ENCODE data around the gene LLPH.

Gene LLPH

GRCh38 chr12:66082744-66083143 is 47.8 kb downstream of the LLPH start:
- Histone ChIP-seq H3K4me1 (ENCODE audit: insufficient read depth, poor library complexity, severe bottlenecking) (no peaks in the 10 kb centered on the region), H3K27ac (ENCODE audit: poor library complexity, severe bottlenecking) (no peak overlapping the region), H3K9me3 (ENCODE audit: severe bottlenecking) (no peaks in the 10 kb centered on the region), H3K36me3 (ENCODE audit: low read depth) (no peaks in the 10 kb centered on the region), H3K4me3 (ENCODE audit: severe bottlenecking) (no peak overlapping the region), H3K27me3 (ENCODE audit: insufficient read depth, poor library complexity, severe bottlenecking) (no peaks in the 10 kb centered on the region)
- ATAC-seq (ENCODE audit: low read depth) (no peak), DNase-seq (ENCODE audit: low spot score) (no peak)
- TF ChIP-seq CTCF (IDR thresholded peaks at IDR 0.05; ENCODE audit: poor library complexity, severe bottlenecking) = no peak

- no peaks in the 10 kb centered on the region for H3K9me3 ChIP-seq (ENCODE audit: severe bottlenecking)
- ATAC-seq (ENCODE audit: low read depth) (no peak), DNase-seq (ENCODE audit: low spot score) (no peak)
- no peaks in the 10 kb centered on the region for H3K36me3 ChIP-seq (ENCODE audit: low read depth)
- no peaks in the 10 kb centered on the region for H3K4me1 ChIP-seq (ENCODE audit: insufficient read depth, poor library complexity, severe bottlenecking)
- no peak overlapping the region for H3K27ac ChIP-seq (ENCODE audit: poor library complexity, severe bottlenecking)
- no peaks in the 10 kb centered on the region for H3K27me3 ChIP-seq (ENCODE audit: insufficient read depth, poor library complexity, severe bottlenecking)
- H3K4me3 ChIP-seq (ENCODE audit: severe bottlenecking) = no peak overlapping the region
- no peak for TF ChIP-seq CTCF (IDR thresholded peaks at IDR 0.05; ENCODE audit: poor library complexity, severe bottlenecking)
Observed at GRCh38 chr12:66080791-66081190, 49.8 kb downstream of the LLPH start.

GRCh38 chr12:66077542-66077941 is 53.0 kb downstream of the LLPH start:
- no peak for TF ChIP-seq CTCF (IDR thresholded peaks at IDR 0.05; ENCODE audit: poor library complexity, severe bottlenecking)
- Histone ChIP-seq H3K27me3 (ENCODE audit: insufficient read depth, poor library complexity, severe bottlenecking) (no peaks in the 10 kb centered on the region), H3K27ac (ENCODE audit: poor library complexity, severe bottlenecking) (no peak overlapping the region), H3K36me3 (ENCODE audit: low read depth) (no peaks in the 10 kb centered on the region), H3K4me1 (ENCODE audit: insufficient read depth, poor library complexity, severe bottlenecking) (no peaks in the 10 kb centered on the region), H3K4me3 (ENCODE audit: severe bottlenecking) (no peak overlapping the region), H3K9me3 (ENCODE audit: severe bottlenecking) (no peaks in the 10 kb centered on the region)
- DNase-seq (ENCODE audit: low spot score) (no peak), ATAC-seq (ENCODE audit: low read depth) (no peak)

- no peak for DNase-seq (ENCODE audit: low spot score)
- H3K9me3 ChIP-seq (ENCODE audit: severe bottlenecking) = no peaks in the 10 kb centered on the region
- no peak overlapping the region for H3K4me3 ChIP-seq (ENCODE audit: severe bottlenecking)
- H3K27ac ChIP-seq (ENCODE audit: poor library complexity, severe bottlenecking) = no peak overlapping the region
- H3K4me1 ChIP-seq (ENCODE audit: insufficient read depth, poor library complexity, severe bottlenecking) = no peaks in the 10 kb centered on the region
- no peaks in the 10 kb centered on the region for H3K36me3 ChIP-seq (ENCODE audit: low read depth)
- no peaks in the 10 kb centered on the region for H3K27me3 ChIP-seq (ENCODE audit: insufficient read depth, poor library complexity, severe bottlenecking)
- no peak for TF ChIP-seq CTCF (IDR thresholded peaks at IDR 0.05; ENCODE audit: poor library complexity, severe bottlenecking)
- ATAC-seq (ENCODE audit: low read depth) = no peak
Observed at GRCh38 chr12:66074561-66074960, 56.0 kb downstream of the LLPH start.

- H3K9me3 ChIP-seq (ENCODE audit: severe bottlenecking) = no peaks in the 10 kb centered on the region
- TF ChIP-seq CTCF (IDR thresholded peaks at IDR 0.05; ENCODE audit: poor library complexity, severe bottlenecking) = no peak
- no peak overlapping the region for H3K27ac ChIP-seq (ENCODE audit: poor library complexity, severe bottlenecking)
- no peaks in the 10 kb centered on the region for H3K36me3 ChIP-seq (ENCODE audit: low read depth)
- no peak overlapping the region for H3K4me3 ChIP-seq (ENCODE audit: severe bottlenecking)
- no peaks in the 10 kb centered on the region for H3K4me1 ChIP-seq (ENCODE audit: insufficient read depth, poor library complexity, severe bottlenecking)
- ATAC-seq (ENCODE audit: low read depth) (no peak), DNase-seq (ENCODE audit: low spot score) (no peak)
- no peaks in the 10 kb centered on the region for H3K27me3 ChIP-seq (ENCODE audit: insufficient read depth, poor library complexity, severe bottlenecking)
Observed at GRCh38 chr12:66072566-66072965, 58.0 kb downstream of the LLPH start.

Measured in RWPE2 (cell line).